Middle frontal gyrus (tissue), 1 donor: Measurements from ENCODE around the gene ARHGAP4.

Source experiments
- DNase-seq: peaks from one replicate; pipeline ENCODE4 v3.0.0-alpha.2; 2015; ENCODE audit warnings: low spot score; ENCODE audit errors: extremely low spot score

The ARHGAP4 gene

GRCh38 chrX:153963546-153963945 is 37.5 kb upstream of the ARHGAP4 start:
- no peak for DNase-seq

- no peak for DNase-seq
Observed at GRCh38 chrX:153961292-153961691, 35.2 kb upstream of the ARHGAP4 start.

- DNase-seq = no peak
Observed at GRCh38 chrX:153960786-153961185, 34.7 kb upstream of the ARHGAP4 start.

GRCh38 chrX:153960077-153960476 is 34.0 kb upstream of the ARHGAP4 start:
- DNase-seq = no peak

- DNase-seq = no peak
Observed at GRCh38 chrX:153959649-153960048, 33.6 kb upstream of the ARHGAP4 start.

GRCh38 chrX:153958605-153959004 is 32.5 kb upstream of the ARHGAP4 start:
- DNase-seq = no peak

GRCh38 chrX:153957224-153957623 is 31.2 kb upstream of the ARHGAP4 start:
- no peak for DNase-seq

- no peak for DNase-seq
Observed at GRCh38 chrX:153956044-153956907, 30.2 kb upstream of the ARHGAP4 start.

GRCh38 chrX:153955228-153955732 is 29.2 kb upstream of the ARHGAP4 start:
- no peak for DNase-seq

GRCh38 chrX:153954558-153955227 is 28.6 kb upstream of the ARHGAP4 start:
- DNase-seq = no peak

- no peak for DNase-seq
Observed at GRCh38 chrX:153953892-153954557, 28.0 kb upstream of the ARHGAP4 start.

- DNase-seq = peak; percentile 24
Observed at GRCh38 chrX:153953342-153953830, 27.3 kb upstream of the ARHGAP4 start.

- DNase-seq = no peak
Observed at GRCh38 chrX:153952373-153953026, 26.4 kb upstream of the ARHGAP4 start.

- no peak for DNase-seq
Observed at GRCh38 chrX:153951683-153952372, 25.8 kb upstream of the ARHGAP4 start.

- DNase-seq = no peak
Observed at GRCh38 chrX:153950127-153950526, 24.1 kb upstream of the ARHGAP4 start.

- DNase-seq = no peak
Observed at GRCh38 chrX:153948847-153949805, 23.1 kb upstream of the ARHGAP4 start.

- DNase-seq = no peak
Observed at GRCh38 chrX:153948002-153948466, 22.0 kb upstream of the ARHGAP4 start.

- DNase-seq = no peak
Observed at GRCh38 chrX:153947009-153947769, 21.1 kb upstream of the ARHGAP4 start.
